Thyroid gland (tissue), 4 donors: ENCODE data around the gene KRTAP5-8.
"Not testable (repeated sequence)": the region's sequence is repeated elsewhere in the genome, so short reads cannot be mapped to it uniquely, and the experiment has no call there.

Experiments used
- POLR2A ChIP-seq, 2 donors: fragments of 450-650 bp; IDR thresholded peaks; one replicate each; pipeline ENCODE4 v1.6.1; 2017; ENCODE audit warnings: antibody characterized with exemption in 2 of 2, mild to moderate bottlenecking in 2 of 2, moderate library complexity in 1 of 2
- TF ChIP-seq, protein P1 (sequence below), 6 experiments: fragments of 200-600 bp in 3 of 6; fragments of 450-650 bp in 3 of 6; sonication (generic) in 3 of 6; IDR thresholded peaks; one replicate each; pipeline ENCODE4 v1.5.1; 2016 to 2019; ENCODE audit warnings: antibody characterized with exemption in 6 of 6, mild to moderate bottlenecking in 2 of 6, inconsistent platforms in 1 of 6, moderate library complexity in 1 of 6

DNA sequence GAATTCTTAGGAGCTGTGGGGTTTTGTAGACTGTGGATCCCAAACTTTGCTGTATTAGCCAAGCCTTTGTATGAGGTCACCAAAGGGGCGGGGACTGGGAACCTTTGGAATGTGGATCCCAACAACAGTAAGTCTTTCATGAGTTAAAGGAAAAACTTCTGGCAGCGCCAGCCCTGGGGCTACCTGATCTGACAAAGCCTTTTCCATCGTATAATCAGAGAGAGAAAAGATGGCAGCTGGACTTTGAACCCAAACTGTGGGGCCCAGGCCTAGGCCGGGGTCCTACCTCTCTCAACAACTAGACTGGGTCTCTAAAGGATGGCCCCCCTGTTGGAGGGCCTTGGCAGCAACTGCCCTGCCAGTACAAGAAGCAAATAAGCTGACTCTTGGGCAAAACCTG lies 50.5 kb downstream of the KRTAP5-8 start:
- TF ChIP-seq, protein P1, sequence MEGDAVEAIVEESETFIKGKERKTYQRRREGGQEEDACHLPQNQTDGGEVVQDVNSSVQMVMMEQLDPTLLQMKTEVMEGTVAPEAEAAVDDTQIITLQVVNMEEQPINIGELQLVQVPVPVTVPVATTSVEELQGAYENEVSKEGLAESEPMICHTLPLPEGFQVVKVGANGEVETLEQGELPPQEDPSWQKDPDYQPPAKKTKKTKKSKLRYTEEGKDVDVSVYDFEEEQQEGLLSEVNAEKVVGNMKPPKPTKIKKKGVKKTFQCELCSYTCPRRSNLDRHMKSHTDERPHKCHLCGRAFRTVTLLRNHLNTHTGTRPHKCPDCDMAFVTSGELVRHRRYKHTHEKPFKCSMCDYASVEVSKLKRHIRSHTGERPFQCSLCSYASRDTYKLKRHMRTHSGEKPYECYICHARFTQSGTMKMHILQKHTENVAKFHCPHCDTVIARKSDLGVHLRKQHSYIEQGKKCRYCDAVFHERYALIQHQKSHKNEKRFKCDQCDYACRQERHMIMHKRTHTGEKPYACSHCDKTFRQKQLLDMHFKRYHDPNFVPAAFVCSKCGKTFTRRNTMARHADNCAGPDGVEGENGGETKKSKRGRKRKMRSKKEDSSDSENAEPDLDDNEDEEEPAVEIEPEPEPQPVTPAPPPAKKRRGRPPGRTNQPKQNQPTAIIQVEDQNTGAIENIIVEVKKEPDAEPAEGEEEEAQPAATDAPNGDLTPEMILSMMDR (IDR thresholded peaks at IDR 0.05) = not testable (repeated sequence)
- not testable (repeated sequence) for TF ChIP-seq POLR2A (IDR thresholded peaks at IDR 0.05)
